HG03558 (cell line): ENCODE data around the gene CHRNA4.

Source experiments
- ATAC-seq: cut with Tn5 transposase; IDR thresholded peaks from one replicate; pipeline ENCODE4 v1.9.1; 2021; ENCODE audit warnings: moderate number of reproducible peaks; ENCODE audit not compliant: unreplicated experiment; ENCODE audit errors: extremely low read depth

CHRNA4 gene

DNA sequence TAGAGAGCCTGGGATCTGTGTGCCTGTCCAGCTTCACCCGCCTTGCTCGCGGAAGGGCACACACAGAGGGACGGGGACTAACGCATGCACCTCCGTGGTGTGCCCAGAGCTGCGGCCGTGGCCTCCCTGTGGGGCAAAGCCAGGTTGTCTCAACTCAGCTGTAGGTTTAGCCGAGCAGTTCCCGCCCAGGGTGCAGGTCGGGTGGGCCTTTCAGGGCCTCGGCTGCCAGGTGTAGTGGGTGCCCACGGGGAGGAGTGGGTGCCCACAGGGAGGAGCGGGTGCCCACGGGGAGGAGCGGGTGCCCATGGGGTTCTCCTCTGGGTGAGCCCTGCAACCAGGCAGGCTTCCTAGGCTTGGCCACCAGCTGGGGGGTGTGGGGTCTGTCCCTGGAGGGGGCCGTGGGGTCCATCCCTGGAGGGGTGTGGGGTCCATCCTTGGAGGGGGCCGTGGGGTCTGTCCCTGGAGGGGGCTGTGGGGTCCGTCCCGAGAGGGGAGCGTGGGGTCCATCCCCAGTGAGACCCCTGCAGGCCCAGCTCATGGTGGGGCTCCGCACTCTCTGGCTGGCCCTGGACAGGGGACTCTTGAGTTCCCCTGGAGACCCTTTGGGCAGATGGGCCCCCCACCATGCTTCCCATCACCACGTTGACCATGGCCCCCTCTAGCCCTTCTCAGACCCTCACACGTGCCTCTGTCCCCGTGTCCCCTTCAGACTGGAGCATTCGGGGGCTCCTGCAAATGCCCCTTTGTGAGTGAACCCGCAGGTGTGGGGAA, 37.8 kb upstream of the CHRNA4 start:
- ATAC-seq: no peak

- no peak for ATAC-seq
These were observed 36.8 kb upstream of the CHRNA4 start for GRCh38 chr20:63397946-63398450.

DNA sequence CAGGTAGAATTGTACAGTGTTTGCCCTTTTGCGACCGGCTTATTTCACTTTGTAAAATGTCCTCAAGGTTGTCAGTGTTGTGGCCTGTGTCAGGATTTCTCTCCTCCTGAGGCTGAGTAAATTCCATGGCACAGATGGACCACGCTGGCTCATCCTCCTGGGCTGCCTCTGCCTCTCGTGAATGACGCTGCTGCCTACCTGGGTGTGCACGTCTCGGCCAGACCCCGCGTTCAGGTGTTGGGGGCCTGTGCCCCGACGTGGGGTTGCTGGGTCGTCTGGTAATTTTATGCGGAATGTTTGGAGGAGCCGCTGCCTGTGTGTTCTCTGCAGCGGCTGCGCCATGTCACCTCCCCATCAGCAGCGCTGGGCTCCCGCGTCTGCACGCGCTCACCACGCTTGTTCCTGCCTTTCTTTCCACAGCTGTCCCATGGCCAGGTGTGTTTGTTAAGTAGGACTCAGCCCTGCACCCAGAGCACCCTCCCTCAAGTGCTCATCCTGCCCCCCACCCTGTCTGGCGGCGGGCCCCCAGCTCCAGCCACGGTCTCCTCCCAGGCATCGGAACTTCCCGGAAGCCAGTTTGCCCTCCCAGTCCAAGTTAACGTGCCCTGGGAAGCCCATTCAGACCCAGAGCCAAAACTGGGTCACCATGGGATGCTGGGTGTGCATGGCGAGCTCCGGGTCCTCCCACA, 36.1 kb upstream of the CHRNA4 start:
- ATAC-seq: no peak

DNA sequence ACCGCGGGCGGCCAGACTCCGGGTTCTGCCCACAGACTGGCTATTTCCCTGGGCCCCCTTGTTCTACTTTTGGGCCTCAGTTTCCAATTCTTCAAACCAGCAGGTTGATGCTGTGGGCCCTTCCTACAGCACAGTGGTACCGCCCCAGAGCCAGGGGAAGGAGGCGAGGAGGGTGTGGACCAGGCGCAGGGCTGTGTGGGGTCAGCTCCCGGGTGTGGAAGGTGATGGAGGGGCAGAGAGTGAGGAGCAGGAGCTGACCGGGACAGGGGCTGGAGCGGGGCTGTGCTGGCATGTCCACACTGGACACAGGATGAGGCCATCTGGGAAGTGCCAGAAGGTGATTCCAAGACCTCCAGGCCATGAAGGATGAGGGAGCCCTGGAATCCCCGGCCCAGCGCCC, 35.2 kb upstream of the CHRNA4 start:
- no peak for ATAC-seq

DNA sequence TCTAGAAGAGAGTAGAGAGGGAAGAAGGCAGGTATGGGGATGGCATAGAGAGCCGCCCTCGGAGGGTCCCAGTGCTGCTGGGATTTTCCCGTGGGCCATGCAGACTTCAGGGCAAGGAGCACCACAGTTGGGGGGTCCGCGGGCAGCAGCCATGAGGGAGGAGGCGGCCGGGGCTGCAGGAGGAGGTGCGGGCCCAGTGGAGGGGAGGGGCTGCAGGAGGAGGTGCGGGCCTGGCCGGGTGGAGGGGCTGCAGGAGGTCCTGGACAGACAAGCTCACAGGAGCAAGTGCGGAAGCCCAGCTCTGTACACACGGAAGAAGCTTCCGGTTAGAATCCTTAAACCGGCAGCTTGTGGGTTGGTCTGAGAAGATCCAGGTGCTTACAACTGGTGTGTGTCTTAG, 34.6 kb upstream of the CHRNA4 start:
- no peak for ATAC-seq

DNA sequence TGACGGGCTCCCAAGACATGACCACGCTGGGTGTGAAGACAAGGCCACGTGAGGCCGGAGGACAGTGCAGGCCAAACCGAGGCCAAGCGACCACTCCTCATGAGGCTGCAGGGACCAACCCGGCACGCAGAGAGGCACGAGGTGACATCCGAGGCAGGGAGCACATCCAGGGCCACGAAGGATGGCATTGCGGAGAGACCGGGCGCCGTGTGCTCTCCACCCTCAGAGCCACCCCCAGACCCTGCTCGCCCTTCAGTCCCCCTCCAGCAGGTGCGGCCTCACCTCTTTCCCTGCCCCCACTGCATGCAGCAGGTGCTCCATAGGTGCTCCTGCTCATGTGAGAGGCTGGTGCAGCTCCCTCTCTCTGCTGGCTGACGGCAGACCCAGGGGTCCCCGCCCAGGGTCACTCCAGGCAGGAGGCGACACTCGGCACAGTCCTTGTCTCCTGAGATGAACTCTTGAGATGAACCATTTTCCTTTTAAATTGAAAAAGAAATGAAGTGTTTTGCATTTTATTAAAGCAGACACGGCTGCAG, 33.8 kb upstream of the CHRNA4 start:
- ATAC-seq: no peak

DNA sequence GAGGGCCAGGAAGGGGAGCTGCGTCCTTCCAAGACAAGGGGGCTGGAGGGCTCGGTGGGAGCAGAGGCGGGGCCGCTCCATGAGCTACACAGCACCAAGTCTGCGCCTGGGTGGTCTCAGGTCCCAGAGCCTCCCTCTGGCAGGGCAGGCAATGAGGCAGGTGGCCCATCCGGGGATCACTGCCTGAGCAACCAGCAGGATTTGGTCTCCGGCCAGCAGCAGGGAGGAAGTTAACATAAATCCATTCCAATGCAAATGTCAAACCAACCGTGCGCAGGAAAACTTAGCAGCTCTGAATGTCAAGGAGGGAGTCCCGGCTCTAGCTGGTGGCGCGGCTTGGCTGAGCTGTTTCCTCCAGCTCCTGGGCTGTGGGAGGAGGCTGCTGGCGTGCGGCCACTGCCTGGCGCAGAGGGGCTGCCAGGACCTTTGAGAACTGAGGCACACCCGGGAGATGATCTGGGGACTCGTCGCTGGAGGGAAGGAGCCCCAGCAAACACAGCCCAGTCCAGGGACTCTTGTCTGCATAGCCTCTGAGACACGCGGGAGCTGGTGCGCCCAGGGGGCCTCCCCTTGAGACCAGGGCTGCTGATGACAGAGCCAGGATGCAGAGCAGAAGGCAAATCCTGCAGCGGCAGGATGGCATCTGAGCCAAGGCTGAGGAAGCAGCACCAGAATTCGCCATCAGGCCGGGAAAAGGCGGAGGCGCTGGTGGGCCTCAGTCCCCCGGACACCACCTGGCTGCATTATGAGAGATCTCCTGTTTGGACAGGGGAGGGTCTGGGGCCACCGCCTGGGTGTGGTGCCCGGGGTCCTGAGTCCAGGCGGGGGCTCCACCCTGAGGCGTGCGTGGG, 33.1 kb upstream of the CHRNA4 start:
- ATAC-seq: no peak

- no peak for ATAC-seq
These were observed 32.4 kb upstream of the CHRNA4 start for GRCh38 chr20:63393566-63393965.

DNA sequence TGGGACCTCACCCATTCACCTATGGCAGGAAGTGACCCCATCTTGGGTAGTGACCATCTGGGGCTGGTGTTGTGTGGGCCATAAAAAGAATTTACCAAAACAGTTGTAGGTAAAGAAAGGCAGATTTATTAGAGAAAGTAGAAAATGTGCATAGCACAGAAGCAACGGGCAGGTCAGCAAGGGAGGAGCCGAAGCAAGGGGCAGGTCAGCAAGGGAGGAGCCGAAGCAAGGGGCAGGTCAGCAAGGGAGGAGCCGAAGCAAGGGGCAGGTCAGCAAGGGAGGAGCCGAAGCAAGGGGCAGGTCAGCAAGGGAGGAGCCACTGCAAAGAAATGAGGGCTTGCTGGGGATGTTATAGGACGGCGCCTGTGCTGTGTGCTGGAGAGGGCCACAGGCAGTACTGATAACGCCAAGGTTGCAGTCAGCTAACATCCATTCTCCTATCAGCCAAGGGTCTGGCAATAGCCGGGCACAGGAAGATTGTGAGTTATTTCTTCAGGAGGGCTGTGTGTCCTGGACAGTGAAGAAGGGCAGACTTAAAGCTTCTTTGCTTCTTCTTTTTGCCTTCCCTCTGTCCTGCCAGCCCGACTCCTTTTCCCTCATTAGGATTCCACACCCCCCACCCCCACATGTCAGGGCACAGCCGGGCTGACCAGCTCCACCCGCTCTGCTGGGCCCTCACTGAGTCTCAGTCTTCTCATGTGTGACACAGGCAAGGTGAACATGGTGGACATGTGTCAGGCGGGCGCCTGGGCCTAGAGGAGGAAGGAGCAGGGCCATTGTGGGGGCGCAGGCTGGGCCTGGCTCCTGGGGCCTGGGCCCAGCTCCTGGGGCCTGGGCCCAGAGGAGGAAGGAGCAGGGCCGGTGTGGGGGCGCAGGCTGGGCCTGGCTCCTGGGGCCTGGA, 31.6 kb upstream of the CHRNA4 start:
- no peak for ATAC-seq

DNA sequence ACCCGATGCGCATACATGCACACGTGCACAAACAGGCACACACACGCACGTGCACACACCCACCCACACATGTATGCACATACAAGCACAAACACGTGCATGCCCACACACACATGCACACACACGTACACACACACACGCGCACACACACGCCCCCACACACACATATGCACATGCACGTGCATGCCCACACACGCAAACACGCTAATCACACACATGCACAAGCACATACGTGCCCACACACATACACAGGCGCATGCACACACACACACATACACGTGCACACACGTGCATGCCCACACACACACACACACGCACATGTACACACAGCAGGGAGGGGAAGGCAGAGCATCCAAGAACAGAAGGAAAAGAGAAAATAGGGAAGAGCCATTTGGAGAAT, 26.8 kb upstream of the CHRNA4 start:
- ATAC-seq: no peak

DNA sequence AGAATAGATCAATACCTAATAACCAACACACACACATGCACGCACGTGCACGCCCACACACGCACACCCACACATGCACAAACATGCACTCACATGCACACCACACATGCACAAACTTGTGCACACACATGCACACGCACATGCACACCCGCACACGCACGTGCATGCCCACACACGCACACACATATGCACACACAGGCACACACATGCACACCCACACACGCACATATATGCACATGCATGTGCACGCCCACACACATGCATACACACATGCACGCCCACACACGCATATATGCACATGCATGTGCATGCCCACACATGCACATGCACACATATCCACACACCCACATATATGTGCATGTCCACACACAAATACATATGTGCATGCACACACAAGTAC, 26.2 kb upstream of the CHRNA4 start:
- ATAC-seq: no peak

GRCh38 chr20:63386491-63386890, 25.3 kb upstream of the CHRNA4 start:
- no peak for ATAC-seq

DNA sequence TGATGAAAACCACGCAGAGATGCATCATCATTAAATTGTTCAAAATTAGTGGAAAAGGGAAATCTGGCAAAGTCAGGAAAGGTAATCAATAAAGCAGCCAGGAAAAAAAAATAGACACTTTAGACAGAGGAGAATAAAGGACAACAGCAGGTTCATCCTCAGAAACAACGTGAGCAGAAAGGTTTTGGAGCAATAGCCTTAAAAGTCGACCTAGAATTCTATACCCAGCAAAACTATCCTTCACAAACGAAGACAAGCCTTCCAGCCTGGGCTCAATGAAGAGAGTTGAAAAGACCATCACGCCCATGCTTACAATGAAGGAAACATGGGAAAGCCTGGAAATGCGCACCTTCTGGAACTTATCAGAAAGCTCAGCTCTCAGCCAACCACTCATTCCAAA, 24.7 kb upstream of the CHRNA4 start:
- no peak for ATAC-seq

DNA sequence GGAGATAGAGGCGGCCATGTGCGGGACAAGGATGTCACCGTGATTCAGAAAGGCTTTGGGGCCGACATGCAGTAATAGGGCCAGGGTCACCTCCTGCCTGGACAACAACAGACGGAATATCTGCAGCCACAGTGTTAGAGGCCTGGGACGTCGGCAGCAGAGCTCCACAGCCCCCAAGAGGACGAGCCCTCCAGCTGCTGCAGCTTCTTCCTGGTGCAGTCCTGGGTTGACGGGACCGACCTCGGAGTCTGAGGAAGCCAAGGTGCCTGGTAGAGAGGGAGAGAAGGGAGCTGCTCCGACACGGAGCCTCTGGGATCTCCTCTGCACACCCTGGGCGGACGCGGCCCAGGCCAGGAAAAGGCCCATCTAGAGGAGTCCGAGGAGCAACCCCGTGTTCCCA, 23.2 kb upstream of the CHRNA4 start:
- no peak for ATAC-seq

DNA sequence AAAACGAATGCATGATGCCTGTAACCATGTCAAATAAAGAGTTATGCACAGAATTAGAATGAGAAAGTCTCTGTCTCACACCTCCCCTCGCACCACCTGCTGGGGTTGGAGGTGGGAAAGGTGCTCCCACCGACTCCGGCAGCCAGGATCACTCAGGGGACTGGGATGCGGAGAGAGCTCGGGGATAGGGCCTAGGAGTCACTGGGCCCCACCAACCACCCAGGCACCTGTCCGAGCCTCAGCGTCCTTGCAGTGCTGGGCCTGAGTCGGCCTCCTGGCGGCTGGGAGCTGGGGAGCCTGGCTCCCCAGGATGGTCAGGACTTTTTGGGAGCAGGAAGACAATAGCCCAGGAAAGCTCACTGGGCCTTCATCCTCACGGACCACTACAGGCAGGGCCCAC, 22.4 kb upstream of the CHRNA4 start:
- ATAC-seq: no peak

GRCh38 chr20:63382551-63383300, 21.6 kb upstream of the CHRNA4 start:
- no peak for ATAC-seq

- no peak for ATAC-seq
These were observed 20.8 kb upstream of the CHRNA4 start for GRCh38 chr20:63381781-63382431.

DNA sequence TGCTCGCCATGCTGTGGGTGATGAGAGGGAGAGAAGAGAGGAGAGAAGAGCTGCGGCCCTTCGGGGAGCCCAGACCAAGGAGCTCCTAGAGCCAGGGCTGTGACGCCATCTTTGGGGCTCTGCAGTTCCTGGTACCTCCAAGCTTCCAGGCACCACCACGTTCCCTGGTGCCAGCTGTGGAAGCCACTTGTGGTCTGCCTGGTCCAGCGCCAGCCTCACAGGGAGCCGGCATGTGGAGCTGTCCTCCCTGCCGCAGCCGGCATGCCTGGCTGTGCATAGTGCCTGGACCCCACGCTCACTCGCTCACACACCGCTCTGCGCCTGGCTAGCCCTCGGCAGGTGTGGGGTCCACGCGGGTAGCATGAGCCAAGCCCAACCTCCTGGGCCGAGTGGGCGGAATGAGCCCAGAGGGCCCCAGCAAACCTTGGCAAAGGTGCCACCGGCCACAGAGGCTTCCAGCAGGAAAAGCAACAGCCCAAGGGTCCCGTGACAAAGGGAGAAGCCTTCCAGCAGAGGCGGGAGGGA, 19.3 kb upstream of the CHRNA4 start:
- ATAC-seq: no peak
